NCI-H82 treated with DMSO at 0.1 percent for 48 hours (cell line): ENCODE results near the gene PGLYRP4.

Experiments
- DNase-seq: peaks from one replicate; lab custom pipeline; 2025; ENCODE audit not compliant: unreplicated experiment; lab: John Stamatoyannopoulos, UW

Gene PGLYRP4, protein sequence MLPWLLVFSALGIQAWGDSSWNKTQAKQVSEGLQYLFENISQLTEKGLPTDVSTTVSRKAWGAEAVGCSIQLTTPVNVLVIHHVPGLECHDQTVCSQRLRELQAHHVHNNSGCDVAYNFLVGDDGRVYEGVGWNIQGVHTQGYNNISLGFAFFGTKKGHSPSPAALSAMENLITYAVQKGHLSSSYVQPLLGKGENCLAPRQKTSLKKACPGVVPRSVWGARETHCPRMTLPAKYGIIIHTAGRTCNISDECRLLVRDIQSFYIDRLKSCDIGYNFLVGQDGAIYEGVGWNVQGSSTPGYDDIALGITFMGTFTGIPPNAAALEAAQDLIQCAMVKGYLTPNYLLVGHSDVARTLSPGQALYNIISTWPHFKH

DNA sequence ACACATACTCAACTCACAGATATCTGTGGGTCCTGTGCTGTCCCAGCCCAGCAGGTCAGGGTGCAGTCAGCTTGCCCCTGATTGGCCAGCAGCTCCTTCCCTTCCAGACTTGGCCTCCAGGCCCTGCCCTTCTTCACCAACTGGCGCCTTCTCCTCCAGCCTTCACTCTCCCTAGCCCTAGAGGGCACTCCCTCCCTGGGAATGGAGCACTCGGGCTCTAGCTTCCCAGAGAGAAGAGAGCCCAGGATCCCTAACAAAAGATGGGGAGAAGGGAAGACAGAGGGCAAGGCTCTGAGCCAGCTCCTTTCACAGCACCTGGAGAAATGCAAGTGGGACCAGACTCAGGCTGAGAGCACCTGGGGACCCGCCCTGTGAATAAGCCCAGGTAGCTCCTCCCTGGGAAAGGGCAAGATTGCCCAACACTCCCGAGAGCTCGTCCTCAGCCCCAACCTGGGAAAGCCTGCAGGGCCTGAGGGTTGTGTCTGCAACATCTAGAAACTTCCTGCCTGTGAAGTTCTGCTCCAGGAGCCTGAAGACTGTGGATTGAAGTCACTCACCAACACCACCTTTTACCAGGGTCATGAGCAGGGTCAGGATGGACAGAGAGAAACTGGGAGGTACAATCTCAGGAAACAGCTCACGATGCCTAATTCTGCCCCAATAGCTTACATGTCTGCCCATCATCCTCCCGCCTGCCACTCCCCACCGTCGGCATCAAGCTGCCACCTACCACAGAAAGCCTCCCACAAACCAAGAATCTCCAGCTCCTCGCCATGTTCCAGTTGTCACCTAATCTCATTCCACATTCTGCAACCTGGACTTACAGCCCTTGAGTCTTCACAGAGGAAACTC, at the start of gene PGLYRP4:
TSS of gene PGLYRP4 (minus strand) at position 331 of the 852 bp plus-strand sequence. CDS start 909 bp downstream, outside the sequence.
- no peak for DNase-seq

DNA sequence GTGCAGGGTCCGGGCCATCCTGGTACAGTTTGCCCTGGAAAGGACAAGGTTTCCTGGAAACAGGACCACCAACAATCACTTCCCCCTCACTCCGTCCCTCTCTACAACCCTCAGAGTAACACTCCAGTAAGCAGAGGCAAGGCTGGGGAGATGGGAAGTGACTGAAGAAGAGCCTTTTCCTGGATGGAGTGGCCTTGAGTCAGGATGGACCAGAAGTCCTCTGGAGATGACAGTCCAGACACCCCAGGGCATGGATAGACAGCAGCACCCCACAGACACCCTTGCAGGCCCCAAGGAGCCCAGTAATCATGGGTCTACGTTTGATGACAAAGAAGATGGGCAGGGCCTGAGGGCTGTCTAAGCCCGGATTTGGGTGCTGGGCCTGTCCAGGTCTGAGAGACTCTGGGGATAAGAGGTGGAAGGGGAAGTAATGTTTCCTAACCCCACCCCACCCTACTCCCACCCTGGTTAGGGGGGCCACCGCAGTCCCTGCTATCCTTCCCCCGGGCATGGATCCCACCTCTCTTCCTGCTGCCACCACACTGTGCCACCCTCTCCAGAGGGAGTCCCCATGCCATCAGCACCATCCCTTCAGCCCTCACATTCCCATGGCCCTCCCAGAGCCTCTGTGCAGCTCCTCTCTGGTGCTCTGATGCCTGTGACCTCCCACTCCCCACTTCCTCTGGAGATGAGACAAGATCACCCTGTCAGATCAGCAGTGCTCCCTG, 49.4 kb upstream of the PGLYRP4 start:
- no peak for DNase-seq

DNA sequence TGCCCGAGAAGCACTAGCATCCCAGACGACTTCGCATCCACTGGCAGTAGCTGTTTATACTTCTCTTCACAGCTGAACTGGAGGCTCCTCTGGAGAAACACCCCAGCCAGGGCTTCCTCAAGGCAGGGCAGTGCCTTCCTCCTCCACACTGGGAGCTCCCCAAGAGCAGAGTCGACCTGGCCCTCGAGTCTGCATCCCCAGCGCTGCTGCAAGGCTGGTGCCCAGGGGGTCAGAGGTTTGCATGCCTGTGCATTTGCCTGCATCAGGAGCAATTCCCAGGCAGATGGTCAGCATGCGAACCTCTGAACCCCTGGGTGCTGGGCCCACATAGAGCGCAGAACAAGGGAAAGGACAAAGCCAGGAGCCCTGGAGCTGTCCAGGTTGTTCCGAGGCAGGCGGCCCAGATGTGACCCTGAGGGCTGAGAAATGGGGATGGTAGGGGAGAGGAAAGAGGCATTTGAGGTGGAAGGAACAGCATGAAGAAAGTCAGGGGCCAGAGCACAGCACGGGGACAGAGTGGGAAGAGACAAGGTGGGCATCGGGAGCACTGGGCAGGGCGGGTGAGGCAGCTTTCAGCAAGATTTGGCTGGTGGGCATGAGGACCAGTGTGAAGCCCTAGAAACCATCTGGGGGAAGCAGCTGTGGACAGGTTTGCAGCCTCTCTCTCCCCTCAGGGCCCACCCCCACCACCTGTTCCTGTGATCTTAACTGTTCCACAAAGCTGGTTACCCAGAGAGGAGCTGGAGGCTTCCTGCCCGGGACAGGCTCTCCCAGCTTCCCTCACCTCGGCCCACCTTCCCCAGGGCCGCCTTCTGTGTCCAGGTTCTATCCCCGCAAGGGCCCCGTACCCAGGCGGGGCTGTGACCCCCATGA, 48.6 kb upstream of the PGLYRP4 start:
- DNase-seq, result peak; percentile 31

DNA sequence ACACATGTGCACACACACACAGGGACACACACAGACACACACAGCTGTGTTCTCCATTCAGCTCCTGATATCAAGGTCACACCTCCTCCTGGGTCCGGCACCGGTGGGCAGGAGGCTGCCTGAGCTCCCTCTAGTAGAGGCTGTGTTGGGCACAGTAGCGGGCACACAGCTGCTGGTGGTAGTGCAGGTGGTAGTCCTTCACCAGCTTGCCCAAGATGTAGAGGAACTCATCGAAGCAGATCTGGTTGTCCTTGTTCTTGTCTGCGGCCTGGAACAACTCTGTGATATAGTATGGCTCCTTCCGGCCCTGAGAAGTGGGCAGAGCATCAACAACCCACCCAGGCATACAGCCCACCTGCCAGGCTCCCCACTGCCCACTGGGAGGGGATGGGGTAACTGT, 47.8 kb upstream of the PGLYRP4 start:
- no peak for DNase-seq

DNA sequence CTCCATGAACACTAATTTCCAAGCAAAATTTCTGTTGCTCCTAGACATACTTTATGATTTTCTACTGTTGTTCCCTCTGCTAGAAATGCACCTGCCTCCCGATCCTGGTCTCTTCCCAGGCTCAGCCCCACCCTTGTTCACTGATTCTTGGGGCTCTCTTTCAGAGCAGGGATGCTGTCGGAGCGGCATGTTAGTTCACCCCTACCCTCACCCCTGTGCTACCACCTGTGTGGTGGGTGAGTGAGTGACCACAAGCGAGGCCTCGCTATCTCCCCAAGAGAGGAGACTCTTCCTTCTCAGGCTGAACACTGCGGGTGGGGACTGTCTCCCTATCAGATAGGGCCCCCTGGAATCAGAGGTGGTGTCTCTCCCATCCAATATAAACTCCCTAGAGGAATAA, 47.1 kb upstream of the PGLYRP4 start:
- DNase-seq, result no peak

DNA sequence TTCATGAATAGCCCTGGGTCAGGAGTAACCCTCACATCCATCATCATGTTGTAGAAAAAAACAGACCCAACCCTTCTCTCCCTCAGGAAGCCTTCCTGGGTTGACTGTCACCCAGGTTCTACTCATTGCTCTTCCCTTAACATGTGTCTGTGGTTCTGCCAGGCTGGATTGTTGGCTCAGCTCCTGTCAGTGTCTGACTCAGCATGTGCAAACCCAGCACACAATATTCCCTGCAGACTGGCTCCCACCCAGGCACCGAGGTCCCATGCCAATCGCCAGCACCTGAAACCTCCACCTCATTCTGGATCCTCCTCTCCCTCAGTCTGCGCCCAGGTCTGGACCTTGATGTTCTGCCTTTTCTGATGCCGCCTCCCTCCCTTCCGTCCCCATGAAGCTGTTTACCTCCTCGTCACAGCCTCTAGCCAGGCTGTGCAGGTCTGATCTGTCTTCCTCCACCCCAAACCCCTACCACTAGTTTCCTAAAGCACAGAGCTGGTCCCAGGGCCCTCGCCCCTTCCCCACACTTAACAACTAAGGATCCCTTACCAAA, 46.6 kb upstream of the PGLYRP4 start:
- no peak for DNase-seq

DNA sequence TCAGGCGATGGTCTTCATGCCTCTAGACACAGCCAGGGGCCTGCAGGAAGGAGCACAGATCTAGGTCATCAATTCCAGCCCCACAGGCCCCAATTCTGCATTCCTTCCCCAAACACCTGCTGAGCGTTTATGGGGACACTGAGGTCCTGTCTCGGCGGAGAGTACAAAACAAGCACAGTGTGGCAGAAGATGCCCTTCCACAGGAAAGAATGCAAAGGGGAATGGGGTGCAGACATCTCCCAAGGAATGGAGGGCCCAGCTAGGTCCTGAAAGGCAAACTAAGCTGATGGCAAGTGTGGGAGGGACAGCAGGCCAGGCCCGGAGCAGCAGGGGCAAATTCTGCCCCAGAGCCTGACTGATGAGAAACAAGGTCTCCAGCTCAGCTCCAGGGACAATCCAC, 45.8 kb upstream of the PGLYRP4 start:
- DNase-seq, result no peak

DNA sequence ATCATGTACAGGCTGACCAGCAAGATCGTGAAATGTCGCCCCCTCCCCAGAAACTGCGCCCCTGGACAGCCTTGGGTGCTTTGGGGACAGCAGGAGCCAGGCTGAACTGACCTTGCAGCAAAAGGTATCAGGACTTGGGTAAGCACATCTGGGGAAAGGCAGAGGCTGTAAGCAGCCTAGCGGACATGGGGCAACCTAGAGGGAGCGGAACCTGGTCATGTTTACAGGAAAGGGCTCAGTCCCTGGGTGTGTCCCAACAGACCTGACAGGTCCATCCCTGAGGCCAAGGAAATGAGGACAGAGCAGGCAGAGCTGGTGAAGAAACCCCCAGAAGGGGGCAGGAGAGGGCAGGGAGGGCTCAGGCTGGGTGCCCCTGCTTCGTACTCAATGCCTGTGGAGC, 45.3 kb upstream of the PGLYRP4 start:
- no peak for DNase-seq

DNA sequence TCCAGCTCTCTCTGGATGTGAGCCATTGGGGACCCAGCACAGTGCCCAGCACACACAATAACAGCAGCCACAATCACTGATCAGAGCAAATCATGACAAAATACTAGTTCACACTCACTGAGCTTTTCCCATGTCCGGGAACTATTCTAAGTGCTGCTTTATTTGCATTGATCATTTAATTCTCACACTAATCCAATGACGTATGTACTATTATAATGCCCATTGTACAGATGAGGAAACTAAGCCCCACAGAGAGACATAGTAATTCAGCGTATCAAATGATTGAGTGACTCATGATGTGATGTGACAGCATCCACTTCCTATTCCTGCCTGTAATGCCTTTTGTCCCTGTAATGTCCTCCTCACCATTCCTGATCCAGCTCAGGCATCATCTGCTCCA, 44.2 kb upstream of the PGLYRP4 start:
- no peak for DNase-seq

DNA sequence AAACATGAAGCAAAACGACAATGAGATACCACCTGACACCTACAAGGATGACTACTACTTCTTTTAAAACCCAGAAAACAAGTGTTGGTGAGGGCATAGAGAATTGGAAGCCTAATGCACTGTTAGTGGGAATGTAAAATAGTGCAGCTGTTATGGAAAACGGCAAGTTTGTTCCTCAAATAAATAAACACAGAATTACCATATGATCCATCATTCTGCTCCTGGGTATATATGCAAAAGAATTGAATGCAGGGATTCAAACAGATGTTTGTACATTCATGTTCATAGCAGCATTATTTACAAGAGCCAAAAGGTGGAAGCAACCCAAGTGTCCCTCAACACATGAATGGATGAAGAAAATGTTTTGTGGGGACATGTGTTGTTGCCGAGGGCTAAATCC, 43.6 kb upstream of the PGLYRP4 start:
- no peak for DNase-seq

DNA sequence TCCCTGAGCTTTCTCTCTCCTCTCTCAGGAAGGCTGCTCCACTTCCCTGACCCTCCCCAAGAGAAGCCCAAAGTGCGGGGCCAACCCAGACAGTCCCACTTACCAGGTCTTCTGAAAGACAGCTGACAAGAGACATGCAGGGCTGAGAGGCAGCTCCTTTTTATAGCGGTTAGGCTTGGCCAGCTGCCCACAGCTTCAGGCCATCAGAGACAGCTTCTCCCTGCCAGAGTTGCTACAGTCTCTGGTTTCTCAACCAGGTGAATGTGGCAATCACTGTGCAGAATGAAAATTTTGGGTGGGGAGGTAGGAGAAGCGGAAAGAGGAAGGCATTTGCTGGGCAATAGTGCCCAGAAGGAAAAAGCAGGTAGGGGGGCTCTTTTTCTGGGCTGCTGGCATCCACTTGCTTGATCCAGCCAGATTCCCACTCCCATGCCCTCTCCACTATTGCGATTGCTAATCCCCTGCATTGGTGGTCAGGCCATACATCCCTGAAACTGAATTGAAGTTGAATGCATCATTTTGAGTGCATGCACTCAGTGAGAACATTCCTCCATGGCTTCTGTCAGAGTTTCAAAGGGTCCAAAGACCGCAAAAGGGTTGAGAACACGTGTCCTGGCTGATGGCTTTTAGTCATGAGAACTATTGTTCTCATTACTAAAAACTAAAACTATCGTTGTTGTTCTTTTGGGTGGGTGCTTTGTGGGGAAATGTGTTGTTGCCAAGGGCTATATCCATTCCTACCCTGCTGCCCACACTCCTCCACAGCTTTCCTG, 42.5 kb upstream of the PGLYRP4 start, which contains the start of gene S100A8:
TSS of gene S100A8 (minus strand) at position 136 of the 773 bp plus-strand sequence. CDS start 538 bp downstream, outside the sequence.
- DNase-seq, result no peak

DNA sequence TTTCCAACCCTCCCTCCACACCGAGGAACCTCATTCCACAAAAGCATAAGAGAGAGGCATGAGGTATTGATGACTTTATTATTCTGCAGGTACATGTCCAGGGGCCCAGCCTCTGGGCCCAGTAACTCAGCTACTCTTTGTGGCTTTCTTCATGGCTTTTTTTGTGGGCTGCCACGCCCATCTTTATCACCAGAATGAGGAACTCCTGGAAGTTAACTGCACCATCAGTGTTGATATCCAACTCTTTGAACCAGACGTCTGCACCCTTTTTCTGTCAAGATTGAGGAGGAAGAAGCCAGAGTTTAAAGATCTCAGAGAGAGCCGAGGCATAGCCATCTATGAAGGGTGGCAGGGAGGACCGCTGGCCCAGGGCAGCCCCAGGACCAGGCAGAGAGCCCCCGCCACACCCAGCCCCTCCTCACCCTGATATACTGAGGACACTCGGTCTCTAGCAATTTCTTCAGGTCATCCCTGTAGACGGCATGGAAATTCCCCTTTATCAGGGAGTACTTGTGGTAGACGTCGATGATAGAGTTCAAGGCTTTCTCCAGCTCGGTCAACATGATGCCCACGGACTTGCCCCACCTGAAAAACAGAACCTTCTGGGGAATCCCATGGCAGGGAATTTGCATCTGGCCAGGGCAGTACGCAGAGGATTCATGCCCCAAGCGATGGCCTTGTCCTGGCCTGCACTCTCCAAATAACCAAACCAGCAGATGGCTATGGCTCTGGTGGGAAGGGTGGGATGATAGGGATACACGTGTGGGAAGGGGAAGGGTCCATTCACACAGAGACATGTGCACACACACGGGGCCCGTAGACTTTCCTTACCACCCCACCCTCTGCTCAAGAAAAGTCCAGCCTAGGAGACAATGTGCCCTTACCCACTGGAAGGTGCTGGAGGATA, 41.6 kb upstream of the PGLYRP4 start:
- no peak for DNase-seq

DNA sequence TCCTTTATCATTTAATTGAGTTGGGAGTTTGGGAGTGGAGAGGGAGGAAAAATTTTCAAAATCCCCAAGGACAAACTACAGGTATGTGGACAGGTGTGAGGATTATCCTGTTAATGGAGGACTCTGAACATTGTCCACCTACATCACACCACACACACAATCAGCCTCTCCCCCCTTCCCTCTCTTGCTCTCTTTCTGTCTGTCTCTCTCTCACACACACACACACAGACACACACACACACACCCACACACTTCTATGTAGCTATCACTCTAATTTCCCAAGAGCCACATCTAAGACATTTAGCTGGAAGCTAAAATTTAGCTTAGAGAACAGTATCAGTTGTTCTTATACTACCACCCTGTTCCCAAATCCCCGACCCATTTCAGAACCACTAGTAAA, 40.8 kb upstream of the PGLYRP4 start:
- no peak for DNase-seq

DNA sequence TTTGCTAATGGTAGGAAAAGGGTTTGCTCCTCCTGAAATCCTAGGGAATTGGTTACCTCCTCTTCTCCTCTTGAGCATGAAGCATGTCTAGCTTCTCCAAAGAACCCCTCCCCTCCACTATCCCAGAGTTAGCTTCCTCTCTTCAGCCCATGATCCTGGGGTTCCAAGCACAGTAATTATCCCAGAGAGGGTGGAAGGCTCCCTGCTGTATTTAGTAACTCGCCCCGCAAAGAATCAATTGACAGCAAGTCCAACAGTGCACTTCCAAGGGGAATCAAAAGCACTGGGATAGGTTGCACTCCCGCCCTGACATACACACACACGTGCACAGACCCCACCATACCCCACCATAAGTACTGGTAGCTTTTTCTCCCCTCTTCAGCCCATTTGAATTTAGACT, 39.1 kb upstream of the PGLYRP4 start:
- no peak for DNase-seq

DNA sequence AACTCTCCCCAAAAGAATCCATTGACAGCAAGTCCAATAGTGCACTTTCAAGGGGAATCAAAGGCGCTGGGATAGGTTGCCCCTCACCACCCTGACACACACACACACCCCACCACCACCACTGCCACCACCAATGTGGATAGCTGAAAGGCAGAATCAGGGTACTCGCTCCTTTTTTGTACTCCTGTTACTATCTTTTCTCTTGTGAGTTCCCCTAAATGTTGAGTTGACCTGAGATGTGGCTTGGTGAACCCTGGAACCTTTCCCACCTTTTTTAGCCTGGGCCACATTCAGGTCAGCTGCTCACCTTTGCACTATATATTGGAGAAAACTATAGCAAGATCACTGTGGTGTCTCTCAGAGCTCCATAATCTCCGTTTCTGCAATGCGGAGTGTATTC, 38.4 kb upstream of the PGLYRP4 start:
- no peak for DNase-seq

DNA sequence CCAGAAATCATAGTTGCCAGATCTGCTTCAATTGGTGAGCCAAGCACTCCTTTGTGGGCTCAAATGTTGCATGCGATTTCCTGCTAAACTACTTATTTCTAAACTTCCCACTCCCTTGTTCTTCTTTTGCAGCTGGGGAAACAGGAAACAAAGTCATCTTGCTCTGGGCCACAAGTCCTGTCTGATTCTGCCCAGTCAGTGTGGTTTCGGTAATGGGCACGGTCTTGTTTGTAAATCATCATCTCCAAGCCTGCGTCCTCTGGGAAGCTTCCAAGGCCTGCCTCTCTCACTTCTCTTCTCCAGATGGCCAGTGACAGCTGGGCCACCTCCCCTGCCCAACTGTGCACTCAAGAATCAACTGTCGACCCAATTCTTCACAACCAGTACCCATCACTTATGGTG, 37.9 kb upstream of the PGLYRP4 start:
- DNase-seq, result no peak

DNA sequence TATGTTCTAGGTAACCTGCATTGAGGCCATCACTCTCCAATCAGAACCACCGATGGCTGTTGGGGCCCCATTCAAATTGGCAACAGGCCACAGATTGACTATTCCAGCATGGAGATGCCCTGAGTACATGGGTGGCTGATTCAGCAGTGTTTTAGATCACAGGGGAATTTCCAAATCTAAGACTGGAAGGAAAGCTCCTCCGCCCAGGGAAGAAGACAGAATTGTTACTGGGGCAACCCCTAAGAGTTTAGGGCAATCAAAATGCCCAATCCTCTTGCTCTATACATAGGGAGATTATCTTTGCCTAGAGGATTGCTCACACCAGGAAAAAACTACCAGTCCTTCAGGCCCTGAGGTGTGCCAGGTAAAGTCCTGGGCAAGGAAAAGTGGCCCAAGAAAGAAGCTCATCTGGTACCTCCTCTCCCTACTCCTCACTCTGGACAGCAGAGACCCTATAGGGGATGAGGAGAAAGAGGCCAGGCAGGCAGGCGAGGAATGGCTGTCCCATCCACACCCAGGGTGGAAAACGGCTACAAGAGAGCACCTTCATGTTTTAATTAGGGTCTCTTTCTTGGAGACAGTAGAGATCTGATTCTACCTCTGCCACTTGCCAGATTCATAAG, 36.4 kb upstream of the PGLYRP4 start:
- no peak for DNase-seq

DNA sequence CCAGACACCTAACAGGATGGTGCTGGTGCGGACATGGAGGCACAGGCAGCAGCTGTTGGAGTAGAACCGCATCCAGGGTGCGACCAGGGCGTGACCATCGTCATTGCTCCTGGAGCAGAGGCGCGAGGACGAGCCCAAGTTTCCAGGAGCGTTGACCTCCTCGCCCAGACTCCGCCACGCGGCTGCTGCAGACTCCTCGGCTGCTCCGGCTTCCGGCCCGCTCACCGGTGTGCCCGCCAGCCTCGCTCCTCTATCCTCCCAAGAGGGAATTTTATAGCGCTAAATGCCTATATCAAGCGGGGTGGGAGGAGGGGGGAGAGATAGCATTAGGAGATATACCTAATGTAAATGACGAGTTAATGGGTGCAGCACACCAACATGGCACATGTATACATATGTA, 32.1 kb upstream of the PGLYRP4 start:
- no peak for DNase-seq
